ENCODE results near the gene SH3RF3.
A peak's percentile ranks its signal among the peaks of the same experiment; 100 is the strongest.

The SH3RF3 gene

DNA sequence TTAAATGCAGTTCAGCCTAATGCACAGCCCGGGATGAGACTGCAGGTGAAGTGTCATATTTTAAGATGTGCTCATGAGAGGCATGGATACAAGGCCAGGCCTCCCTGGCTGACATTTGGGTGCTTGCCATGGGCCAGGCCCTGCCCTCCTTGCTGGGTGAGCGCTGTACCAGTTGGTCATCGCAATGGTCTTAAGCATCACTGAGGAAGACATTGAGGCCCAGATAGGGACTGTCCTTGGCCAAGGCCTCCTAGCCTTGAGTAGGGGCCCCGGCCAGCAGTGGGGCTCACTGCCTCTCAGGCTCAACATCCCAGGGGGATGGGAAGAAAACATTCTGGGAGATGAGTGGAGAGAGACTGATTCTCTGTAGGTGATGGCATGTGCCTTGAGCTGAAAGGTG lies 184.3 kb downstream of the SH3RF3 start:
- ATAC-seq: no peak
- DNase-seq: no peak

GRCh38 chr2:109316091-109316490 lies 187.1 kb downstream of the SH3RF3 start:
- no peak for ATAC-seq
- DNase-seq: no peak

- ATAC-seq (no peak), DNase-seq (no peak)
Measured at GRCh38 chr2:109317471-109318095, 188.6 kb downstream of the SH3RF3 start.

DNA sequence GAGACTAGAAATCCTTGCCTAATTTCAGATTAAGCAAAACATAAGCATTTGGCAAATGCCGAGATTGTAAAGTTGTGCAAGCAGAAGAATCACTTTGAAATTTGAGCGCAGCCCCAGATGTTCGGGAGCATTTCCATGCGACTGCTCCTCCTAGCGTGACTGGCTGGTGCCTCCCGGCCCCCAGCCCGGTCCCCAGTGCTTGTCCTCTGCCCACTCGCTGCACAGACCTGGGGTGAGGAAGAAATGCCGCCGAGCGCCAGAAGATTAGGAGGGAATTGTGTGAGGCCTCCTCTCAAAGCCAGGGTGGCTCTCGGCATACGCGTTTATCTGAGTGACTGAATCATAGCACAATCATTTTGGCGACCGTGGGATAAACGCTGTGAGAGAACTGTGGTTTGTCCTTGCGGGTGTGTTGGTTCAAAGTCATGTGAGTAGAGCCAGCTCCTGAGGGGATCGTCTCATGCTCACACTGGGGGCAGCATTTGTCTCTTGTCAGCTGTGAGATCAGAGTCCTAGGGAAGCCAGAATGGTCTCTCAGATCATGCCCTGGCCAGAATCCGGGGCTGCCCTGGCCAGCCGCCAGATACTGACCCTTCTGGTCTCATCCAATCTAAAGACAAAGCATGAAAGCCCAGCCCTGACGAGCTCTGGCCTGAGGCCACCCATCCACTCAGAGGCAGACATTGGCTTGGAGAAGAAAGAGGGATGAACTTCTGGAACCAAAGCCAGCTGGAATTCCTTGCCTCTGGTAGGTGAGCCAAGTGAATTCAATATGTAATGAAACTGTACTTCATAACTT lies 189.3 kb downstream of the SH3RF3 start:
- ATAC-seq (no peak), DNase-seq (no peak)

- DNase-seq (no peak), ATAC-seq (no peak)
Measured at GRCh38 chr2:109318949-109319342, 189.9 kb downstream of the SH3RF3 start.

DNA sequence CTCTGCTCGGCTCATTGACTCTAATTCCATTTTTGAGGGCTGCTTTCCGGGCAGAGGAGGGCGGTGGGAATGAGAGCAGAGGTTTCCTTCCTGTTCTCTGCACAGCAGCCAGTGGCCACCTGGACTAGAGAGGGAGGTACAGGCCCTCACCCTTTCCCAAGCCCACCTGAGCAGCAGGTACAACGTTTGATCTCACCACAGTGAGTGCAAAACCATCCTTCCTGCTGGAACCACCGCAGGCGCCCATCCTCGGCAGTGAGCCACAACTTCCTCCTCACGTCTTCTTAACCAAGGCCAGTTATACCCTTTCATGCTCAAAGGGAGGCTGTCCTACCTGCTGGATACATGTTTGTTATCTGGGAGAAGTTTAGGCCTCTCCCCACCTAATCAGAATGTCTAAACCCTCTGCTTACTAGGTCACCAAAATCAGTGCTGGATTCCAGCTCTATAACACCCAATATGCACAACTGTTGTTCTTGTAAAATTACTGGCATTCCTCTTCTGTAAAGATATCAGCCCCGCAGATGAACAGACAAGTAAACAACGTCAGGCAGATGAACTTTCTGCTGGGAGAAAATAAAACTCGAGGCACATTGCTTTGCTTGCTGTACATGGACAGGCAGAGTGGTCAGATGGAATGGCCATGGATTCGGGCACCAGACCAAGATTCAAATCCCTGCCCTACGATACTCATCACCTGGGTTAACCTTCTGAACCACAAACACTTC lies 191.4 kb downstream of the SH3RF3 start:
- no peak for DNase-seq
- no peak for ATAC-seq

DNA sequence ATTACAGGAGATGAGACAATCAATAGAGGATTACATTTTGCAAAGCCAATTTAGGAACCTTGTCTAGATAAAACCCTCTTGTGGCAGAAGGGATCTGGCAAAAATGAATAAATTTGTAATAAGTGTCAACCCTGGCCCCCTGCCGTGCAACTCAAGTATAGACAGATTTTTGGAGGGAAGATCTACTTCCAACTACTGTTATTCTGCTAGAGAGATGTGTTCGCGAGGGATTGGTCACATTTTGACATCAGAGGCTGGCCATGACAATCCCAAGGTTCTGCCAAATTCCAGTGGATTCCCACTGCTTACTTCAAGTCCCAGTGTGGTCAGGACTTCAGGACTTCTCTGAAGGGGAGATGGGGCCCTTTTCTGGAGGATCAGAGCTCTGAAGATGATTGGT lies 192.6 kb downstream of the SH3RF3 start:
- no peak for DNase-seq
- ATAC-seq: no peak

GRCh38 chr2:109322111-109322510 lies 193.1 kb downstream of the SH3RF3 start:
- ATAC-seq (no peak), DNase-seq (no peak)

DNA sequence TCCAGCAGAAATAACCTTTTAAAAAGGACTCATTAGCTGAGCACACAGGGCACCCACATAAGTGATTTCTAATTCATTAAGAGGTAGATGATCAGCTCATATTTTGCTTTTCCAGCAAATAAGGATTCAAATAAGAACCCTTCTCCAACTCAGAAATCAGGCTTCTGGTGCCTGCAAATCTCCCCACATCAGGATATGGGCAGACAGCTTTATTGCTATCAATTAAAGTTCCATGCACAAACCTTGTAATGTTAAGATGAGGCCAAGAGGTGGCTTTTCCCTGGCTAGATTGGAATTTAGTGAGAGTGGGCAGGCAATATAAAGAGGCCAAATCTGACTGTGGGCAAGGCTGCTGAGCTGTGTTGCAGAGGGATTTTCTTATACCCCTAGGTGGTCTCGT lies 193.6 kb downstream of the SH3RF3 start:
- DNase-seq: no peak
- no peak for ATAC-seq

DNA sequence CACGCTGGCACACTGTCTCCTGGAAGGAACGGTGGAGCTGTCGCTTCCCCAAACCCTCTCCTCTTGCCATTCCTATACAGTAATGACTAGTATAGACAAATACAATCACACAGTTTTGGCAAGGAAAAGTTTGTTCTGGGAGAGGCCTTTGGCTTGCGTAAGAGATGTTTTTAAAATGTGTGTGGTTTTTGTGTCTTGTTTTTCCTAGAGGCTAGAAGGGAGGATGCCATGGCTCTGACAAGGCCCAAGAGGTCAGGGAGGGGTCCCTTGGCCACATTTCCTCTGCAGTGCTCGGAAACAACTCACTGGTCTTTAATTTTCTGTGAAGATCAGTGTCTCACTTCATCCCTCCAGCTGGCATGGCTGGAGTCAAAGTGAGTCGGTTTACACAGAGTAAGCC lies 195.9 kb downstream of the SH3RF3 start:
- DNase-seq (no peak), ATAC-seq (no peak)

DNA sequence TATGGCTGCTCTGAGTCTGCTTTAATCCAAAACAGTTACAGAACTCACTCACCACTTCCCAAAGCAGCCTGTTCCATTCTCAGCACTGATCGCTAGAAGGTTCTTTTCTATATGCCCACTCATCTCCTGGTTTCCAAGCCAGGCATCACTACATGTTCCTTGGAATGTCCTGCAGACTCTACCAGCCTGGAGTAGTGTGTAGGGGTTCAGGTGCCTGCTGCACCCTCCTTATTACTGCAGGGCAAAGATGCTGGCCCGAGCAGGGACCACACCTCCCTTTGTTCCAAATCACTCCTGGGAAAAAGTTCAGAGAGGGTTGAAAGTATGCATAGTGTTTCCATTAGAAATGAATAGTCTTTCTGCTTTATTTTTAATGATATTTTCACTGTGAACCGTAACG lies 196.6 kb downstream of the SH3RF3 start:
- no peak for ATAC-seq

DNA sequence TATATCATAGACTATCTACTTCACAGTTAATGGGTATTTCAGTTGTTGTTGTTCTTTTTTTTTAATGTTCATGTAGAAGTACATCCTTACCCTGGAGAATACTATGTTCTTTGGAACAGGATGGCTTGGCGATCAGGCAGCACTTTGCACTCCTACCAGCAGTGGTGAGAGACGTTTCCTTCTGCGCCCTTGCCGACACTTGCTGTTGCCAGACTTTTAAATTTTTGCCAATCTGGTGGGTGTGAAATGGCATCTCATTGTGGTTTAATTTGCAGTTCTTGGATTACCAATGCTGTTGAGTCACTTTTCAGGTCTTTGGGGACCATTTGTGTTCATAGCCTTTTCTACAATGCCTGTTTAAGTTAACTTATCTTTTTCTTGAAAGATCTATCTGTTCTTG lies 197.3 kb downstream of the SH3RF3 start:
- DNase-seq (no peak), ATAC-seq (no peak)

More for the DNA sequence above, 196.6 kb downstream of the SH3RF3 start:
- no peak for DNase-seq

DNA sequence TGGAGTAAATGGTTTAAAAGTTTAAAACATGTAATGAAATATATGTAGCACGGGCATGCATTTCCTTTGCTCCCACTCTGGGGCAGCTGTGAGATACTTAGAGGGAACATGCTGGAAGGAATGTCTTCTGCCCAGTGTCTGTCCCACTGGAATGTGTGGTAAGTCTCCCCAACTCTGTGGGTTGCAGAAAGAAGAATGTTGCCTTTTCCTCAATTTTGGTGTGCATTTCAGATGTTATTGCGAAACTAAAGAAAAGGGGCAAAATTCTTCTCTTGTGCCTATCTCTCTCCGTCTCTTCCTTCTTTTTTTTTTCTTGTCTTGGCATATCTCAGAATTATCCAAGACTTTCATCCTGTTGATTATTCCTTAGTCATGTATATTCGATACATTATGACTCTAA lies 201.1 kb downstream of the SH3RF3 start:
- no peak for DNase-seq

DNA sequence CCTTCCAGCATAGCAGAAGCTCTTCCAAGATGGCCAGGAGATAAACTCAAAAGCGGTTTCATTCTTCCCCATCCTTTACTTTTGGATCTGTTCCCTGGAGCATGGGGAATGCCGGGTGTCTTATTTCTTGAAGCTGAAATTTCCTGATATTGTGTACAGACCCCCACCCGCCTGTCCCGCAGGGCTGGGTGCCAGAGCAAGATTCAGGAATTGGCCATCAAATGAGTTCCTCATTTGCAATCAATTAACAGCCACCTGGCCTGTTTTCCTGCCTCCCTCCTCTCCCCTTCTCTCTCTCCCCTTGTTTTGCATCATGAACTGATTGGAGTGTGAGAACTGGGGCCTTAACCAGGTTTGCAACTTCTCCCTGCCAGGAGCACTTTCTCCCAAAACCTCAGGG lies 202.1 kb downstream of the SH3RF3 start:
- ATAC-seq: no peak
- DNase-seq: no peak

More for the DNA sequence above, 201.1 kb downstream of the SH3RF3 start:
- ATAC-seq: no peak

GRCh38 chr2:109331896-109332848 lies 203.2 kb downstream of the SH3RF3 start:
- DNase-seq (peak; percentile 31), ATAC-seq (peak; percentile 45)

DNA sequence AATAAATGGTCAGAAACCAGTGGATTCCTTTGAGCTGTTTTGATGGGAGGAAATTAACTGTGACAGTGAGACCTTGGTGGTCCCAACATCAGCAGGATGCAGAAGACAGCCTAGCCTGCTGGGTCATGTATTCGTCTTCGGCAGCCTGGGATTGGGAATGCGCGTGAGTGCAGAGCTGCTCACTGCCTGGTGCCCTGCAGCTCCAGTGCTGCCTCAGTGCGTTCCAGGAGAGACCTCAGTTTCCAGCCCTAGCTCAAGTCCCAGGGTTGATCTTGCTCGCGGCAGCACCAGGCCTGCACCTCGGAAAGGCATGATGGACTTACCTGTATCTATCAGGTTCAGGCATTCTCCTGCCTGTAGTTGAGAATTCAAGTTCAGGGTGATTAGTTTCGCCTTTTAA lies 203.9 kb downstream of the SH3RF3 start:
- no peak for ATAC-seq

GRCh38 chr2:109333414-109334210 lies 204.6 kb downstream of the SH3RF3 start:
- ATAC-seq (no peak), DNase-seq (no peak)

More for the DNA sequence above, 203.9 kb downstream of the SH3RF3 start:
- DNase-seq: no peak

DNA sequence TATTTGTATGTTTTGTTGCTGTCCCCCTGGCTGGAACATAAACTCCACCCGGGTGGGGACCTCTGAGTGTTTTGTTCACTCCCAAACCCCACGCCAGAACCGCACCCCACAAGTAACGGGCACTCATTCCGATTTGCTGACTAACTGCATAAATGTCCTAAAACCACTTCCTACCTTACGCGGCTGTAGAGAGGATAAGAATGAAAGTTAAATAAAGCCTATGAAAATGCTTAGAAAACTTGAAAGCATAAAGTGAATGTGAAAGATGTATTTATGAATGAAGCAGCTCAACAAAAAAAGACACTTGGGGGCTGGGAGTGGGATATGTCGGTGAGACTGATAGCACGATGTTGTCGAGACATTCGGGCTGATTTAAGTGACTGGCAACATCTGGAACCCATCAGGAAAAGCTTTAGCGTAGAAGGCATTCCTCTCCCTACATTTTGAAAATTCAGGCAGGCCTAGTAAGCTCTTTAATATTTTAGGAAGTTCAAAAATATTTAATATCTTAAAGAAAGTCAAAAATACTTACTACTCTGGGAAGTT lies 206.7 kb downstream of the SH3RF3 start:
- peak; percentile 35 for DNase-seq

GRCh38 chr2:109336296-109336695 lies 207.3 kb downstream of the SH3RF3 start:
- DNase-seq (no peak), ATAC-seq (no peak)

More for the DNA sequence above, 206.7 kb downstream of the SH3RF3 start:
- ATAC-seq: peak; percentile 37

GRCh38 chr2:109337221-109337620 lies 208.2 kb downstream of the SH3RF3 start:
- DNase-seq (no peak), ATAC-seq (no peak)

- no peak for DNase-seq
- no peak for ATAC-seq
Measured at GRCh38 chr2:109339519-109339966, 210.5 kb downstream of the SH3RF3 start.

Measured in stimulated activated naive CD8-positive, alpha-beta T cell treated with anti-CD3 and anti-CD28 coated beads, Interleukin-15, Interleukin-2, amounts not matched to agents 100 U/mL and 50 U/mL, for 24 hours (primary cell).